ENCODE results near the gene LMX1B. TPM values are rescaled to one million over a fixed set of nuclear protein-coding genes. Genes with fewer than 3 reads are reported as not detected.
A peak's percentile ranks its signal among the peaks of the same experiment; 100 is the strongest.

LMX1B gene
- total and polyA plus RNA-seq, 2 of the 4 experiments (the other 2 are of a cell fraction) = not detected

GRCh38 chr9:126682928-126683697 is 69.4 kb downstream of the LMX1B start:
- Histone ChIP-seq H2AK5ac (ENCODE audit: low read depth, low read length) (no peak overlapping the region), H3K4me1 (ENCODE audit: control insufficient read depth, insufficient read depth, low read length) (no peaks in the 10 kb centered on the region), H3K23ac (ENCODE audit: low read depth, low read length) (no peak overlapping the region), H4K5ac (ENCODE audit: low read depth, low read length) (no peak overlapping the region), H2BK20ac (ENCODE audit: low read depth, low read length) (no peak overlapping the region), H2BK5ac (ENCODE audit: low read depth, low read length, poor library complexity, severe bottlenecking) (no peak overlapping the region), H3K27ac (ENCODE audit: insufficient read depth, low read length) (no peak overlapping the region), H2BK15ac (ENCODE audit: low read depth, low read length) (no peak overlapping the region), H2AK9ac (replicated peaks; ENCODE audit: low read depth, low read length, poor library complexity) (no peak overlapping the region), H3K4me2 (ENCODE audit: low read depth, low read length) (peak overlapping the region; percentile 3; the same call in 1 of the 2 replicates), H2AFZ (replicated peaks; ENCODE audit: low read length, poor library complexity) (no peak overlapping the region), H3K14ac (replicated peaks; ENCODE audit: low read depth, low read length) (no peak overlapping the region), H3K56ac (ENCODE audit: extremely low read depth, insufficient read depth, low read length) (no peak overlapping the region), H4K91ac (ENCODE audit: insufficient read depth, low read depth, low read length) (no peak overlapping the region), H3K79me1 (ENCODE audit: low read depth in 1 of 2, low read length in 2 of 2) (no peaks in the 10 kb centered on the region), H3K9me1 (ENCODE audit: insufficient read depth, low read length) (no peaks in the 10 kb centered on the region), H2BK120ac (ENCODE audit: low read depth, low read length) (no peak overlapping the region), H4K8ac (ENCODE audit: low read depth in 2 of 2, low read length in 2 of 2) (no peak overlapping the region), H3K4ac (ENCODE audit: low read depth, low read length) (no peak overlapping the region), H3K9me3 (ENCODE audit: control insufficient read depth, insufficient read depth, low read length) (no peaks in the 10 kb centered on the region), H3K36me3 (ENCODE audit: control insufficient read depth, insufficient read depth, low read length) (no peaks in the 10 kb centered on the region), H3K9ac (ENCODE audit: low read depth, low read length) (no peak overlapping the region), H4K20me1 (ENCODE audit: insufficient read depth, low read length) (no peaks in the 10 kb centered on the region), H3K18ac (ENCODE audit: low read depth, low read length) (no peak overlapping the region), H3K4me3 (ENCODE audit: insufficient read depth, low read depth, low read length) (no peak overlapping the region), H3K27me3 (ENCODE audit: control insufficient read depth, insufficient read depth, low read length) (peaks cover 72% of the 10 kb centered on the region)
- DNase-seq (no peak), ATAC-seq (ENCODE audit: low read depth) (peak; percentile 40)
- no TSS peak for BruUV-seq (replicated peaks)
- WGBS, 2 experiments (ENCODE audit: extremely low coverage in 2 of 2, insufficient read length in 1 of 2) = 0% methylated on average over 18 of the region's 69 CpGs; no CpG with 5 or more reads in 1 of the 2 experiments
- dilution Hi-C loops (cut with HindIII; ENCODE audit: low sequenced_read_pairs, unreplicated experiment) (no loop called here), in situ Hi-C loops (cut with MboI; ENCODE audit: low sequenced_read_pairs) (no loop called here), intact Hi-C loops (cut with micrococcal nuclease) (no loop called here)
- ChIA-PET POLR2A (ENCODE audit: unreplicated experiment) (no interaction called here), CTCF (no interaction called here)
- TF ChIP-seq CHD1 (IDR thresholded peaks at IDR 0.05; ENCODE audit: low read depth, low read length) (no peak), MAZ (IDR thresholded peaks at IDR 0.05; ENCODE audit: borderline replicate concordance, low read depth, low read length) (no peak), SMC3 (IDR thresholded peaks at IDR 0.05; ENCODE audit: low read depth, low read length) (no peak), RAD21 (IDR thresholded peaks at IDR 0.05; ENCODE audit: low read length) (no peak), RCOR1 (IDR thresholded peaks at IDR 0.05; ENCODE audit: insufficient replicate concordance, low read length) (no peak), BHLHE40 (IDR thresholded peaks at IDR 0.05; ENCODE audit: low read depth, low read length) (no peak), POLR2A (IDR thresholded peaks at IDR 0.05; ENCODE audit: low read depth, low read length) (no peak)
- TF ChIP-seq, protein P1, sequence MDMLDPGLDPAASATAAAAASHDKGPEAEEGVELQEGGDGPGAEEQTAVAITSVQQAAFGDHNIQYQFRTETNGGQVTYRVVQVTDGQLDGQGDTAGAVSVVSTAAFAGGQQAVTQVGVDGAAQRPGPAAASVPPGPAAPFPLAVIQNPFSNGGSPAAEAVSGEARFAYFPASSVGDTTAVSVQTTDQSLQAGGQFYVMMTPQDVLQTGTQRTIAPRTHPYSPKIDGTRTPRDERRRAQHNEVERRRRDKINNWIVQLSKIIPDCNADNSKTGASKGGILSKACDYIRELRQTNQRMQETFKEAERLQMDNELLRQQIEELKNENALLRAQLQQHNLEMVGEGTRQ (IDR thresholded peaks at IDR 0.05; ENCODE audit: low read depth, low read length) = no peak
- TF ChIP-seq, protein P2, sequence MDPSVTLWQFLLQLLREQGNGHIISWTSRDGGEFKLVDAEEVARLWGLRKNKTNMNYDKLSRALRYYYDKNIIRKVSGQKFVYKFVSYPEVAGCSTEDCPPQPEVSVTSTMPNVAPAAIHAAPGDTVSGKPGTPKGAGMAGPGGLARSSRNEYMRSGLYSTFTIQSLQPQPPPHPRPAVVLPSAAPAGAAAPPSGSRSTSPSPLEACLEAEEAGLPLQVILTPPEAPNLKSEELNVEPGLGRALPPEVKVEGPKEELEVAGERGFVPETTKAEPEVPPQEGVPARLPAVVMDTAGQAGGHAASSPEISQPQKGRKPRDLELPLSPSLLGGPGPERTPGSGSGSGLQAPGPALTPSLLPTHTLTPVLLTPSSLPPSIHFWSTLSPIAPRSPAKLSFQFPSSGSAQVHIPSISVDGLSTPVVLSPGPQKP (IDR thresholded peaks at IDR 0.05; ENCODE audit: borderline replicate concordance, low read depth, low read length) = no peak

All from IMR-90 (cell line).